GM21381 (cell line): ENCODE results near the gene WAPL.
A peak's percentile ranks its signal among the peaks of the same experiment; 100 is the strongest.

Experiments
- ATAC-seq: cut with Tn5 transposase; IDR thresholded peaks from one replicate; pipeline ENCODE4 v1.9.1; 2021; ENCODE audit warnings: mild to moderate bottlenecking, moderate library complexity; ENCODE audit not compliant: unreplicated experiment

Gene WAPL

DNA sequence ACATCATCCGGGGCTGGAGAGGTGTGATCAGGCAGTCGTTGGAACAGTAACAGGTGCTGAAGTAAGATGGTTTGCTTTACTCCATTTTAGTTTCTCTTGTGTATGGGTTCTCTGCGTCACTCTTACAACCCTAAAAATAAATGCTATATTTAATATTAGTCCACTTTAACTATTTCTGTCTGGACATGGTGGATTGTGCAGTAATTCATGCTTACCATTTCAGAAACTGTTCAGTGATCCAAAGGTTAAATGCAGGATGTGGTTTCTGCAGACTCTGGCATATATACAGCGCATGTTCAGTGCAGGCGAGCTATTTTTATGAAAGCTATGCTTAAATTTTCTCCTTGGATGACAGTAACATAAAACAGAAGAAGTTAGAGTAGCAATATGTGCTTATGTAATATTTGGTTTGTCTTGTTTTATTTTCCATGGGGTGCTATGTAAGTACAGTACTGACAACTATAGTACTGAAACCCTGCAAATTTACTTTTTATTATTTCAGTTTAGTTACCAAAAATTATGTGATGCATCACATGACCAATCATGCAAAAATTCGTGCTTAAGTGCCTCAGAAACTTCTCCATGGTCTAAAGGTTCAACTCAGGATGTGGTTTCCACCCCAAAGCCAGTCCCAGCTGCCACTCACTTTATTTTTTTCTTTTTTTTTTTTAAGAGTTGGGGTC, 108.4 kb downstream of the WAPL start:
- peak; percentile 78 for ATAC-seq

DNA sequence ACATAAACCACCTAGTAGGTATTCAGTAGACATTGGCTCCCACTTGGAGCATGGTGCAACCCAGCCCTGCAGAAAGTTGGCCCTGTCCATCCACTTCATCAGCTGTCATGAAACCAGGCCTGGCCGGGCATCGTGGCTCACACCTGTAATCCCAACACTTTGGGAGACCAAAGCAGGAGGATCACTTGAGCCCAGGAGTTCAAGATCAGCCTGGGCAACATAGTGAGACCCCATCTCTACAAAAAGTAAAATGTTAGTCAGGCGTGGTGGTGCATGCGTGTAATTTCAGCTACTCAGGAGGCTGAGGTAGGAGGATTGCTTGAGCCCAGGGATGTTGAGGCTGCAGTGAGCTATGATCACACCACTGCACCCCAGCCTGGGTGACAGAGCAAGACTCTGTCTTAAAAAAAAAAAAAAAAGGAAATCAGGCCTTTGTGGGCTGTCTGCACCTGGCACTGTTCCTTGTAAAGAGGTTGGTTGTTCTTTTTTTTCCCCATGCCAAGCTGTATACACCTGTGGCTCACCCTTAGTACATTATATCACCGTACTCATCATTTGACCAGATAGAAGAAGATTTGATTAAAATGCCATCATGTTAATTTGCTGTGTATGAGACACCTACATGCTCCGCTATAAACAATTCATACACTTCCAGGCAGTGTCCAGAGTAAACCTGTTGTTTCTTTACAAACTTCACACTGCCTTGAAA, 109.6 kb downstream of the WAPL start:
- ATAC-seq, result no peak

DNA sequence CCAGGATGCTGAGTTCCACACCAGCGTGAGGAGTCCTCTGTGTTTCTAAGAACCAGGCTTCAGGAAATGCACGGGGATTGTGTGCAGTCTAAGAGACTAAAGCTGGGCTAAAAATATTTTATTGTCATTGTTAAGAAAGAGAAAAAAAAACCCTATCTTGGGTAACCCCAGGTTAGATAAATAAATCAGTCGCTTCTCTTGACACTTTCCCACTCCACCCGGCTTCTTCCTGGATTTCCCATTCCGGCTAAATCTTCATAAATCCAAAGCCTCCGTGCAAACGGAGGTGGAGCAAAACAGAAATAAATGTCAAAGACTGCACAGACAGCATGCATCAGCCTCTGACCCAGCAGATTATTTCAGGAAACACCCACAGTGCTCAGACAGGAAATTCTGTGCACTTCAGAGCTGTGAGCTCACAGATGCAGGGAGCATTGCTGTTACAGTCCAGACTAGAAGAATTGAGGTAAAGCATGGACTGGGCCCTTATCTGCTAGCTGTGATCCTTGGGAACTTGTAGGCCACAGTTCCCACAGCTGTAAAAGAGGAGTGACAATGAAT, 110.2 kb downstream of the WAPL start:
- peak; percentile 41 for ATAC-seq

DNA sequence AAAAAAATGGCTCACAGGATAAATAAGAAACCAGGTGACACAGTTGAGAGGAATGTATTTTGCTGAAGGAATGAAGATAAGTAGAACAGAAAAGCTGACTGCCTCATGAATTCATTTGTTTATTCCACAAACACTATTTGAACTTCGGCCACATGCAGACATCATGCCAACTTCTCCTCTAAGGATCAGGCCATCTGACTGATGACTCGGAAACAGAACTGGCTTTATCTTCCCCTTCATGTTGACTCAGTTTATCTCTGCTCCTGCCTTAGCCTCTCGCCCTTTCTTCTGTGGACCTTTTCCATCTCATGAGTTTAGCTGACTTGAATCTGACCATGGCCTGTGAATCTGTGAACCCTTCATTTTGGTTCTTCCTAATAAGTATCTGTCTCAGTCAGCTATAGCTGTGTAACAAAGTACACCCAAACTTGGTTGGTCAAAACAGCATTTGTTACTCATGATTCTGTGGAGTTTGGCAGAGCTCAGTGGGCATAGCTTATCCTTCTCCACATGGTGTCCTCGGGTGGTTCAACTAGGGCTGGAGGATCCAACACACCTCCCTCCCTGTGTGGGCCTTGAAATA, 111.0 kb downstream of the WAPL start:
- ATAC-seq, result no peak

DNA sequence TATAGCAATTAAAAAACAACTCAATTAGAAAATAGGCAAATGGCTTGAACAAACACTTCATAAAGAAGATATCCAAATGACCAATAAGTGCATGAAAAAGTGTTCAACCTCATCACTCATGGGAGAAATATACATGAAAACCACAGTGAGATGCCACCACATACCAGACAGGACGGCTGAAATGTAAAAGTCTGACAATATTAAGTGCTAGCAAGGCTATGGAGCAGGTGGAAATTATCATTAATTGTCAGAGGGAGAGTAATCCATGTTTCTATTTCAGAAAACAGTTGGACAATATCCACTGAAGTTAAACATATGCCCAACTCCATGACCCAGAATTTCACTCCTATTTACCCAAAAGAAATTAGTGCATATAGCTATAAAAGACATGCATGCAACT, 112.4 kb downstream of the WAPL start:
- ATAC-seq, result no peak

DNA sequence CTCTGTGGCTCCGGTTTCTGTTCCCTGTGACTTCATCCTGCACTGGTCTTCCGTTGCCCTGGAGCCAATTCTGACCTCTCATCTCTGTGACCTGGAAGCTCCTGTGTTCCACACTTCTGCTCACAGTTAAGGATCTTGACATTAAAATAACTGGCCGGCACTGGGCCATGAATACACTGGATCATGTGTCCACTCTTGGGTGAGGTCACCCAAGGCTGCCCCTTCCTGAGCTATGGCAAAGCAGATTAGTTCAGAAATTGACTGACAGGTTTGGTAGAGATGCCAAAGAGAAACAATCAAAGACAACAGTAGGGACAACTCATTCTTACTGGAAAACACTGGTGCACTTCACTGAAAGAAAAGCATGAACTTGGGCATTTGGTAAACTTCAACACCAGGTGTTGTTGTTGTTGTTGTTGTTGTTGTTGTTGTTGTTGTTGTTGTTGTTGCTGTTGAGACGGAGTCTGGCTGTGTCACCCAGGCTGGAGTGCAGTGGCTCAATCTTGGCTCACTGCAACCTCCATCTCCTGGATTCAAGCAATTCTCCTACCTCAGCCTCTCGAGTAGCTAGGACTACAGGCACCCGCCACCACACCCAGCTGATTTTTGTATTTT, 118.3 kb downstream of the WAPL start:
- ATAC-seq, result no peak

DNA sequence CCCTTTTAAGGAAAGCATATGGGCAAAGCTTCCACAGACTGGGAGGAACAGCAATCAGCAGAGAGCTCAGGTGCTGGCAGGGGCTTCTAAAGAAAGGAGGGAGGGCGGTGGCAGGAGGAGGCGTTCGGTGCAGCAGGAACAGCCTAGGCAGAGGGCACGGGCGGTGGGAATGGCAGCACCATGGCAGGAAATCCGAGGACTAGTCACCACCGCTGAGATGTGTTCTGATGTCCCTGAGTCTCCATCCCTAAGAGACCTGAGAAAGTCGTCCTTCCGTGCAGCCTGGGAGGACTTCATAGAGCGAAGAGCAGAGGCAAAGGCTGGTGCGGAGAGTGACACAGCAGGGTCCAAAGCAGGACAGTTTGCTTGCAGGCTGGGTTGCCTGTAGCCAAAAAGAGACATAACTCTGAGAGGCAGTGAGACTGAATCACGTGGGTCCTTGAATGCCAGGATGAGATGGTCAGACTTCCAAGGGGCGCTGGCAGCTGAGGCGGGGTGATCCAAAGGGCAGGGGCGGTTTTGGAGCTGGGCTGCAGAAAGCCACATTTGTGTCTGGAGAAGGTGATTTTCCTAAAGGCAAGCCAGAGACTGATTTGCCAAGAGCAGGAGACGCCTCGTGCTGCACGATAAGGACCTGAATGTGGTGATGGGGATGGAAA, 119.2 kb downstream of the WAPL start:
- no peak for ATAC-seq

DNA sequence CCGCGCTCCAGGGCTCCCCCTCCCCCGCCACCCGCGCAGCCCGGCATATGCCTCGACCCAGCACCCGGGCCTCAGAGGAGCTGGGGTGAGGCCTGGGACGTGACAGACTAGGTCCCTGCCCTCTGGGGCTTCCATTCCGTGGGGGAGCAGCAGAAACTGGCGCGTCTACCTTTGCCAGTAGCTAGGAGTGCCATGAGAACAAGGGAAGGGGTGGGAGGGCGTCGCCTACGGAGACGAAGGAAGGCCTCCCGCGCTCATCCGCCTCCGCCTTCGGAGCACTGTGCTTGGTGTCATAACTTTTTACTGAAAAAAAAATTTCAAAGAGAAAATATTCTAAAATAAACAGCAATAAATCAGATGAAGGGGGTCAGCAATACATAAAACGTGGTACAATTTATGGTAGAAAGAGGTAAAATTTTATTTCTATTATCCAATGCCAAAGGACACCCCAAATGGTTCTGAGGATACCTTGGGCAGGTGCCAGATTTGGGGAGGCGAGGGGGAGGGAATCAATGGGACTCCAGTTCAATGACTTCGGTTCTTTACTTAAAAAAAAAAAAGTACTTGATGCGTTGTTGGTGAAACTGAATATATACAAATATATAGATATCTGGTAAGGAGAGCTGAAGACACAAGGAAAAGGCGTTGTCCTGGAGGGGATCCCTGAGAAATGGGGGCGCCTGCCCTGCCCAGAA, 119.9 kb downstream of the WAPL start:
- no peak for ATAC-seq

DNA sequence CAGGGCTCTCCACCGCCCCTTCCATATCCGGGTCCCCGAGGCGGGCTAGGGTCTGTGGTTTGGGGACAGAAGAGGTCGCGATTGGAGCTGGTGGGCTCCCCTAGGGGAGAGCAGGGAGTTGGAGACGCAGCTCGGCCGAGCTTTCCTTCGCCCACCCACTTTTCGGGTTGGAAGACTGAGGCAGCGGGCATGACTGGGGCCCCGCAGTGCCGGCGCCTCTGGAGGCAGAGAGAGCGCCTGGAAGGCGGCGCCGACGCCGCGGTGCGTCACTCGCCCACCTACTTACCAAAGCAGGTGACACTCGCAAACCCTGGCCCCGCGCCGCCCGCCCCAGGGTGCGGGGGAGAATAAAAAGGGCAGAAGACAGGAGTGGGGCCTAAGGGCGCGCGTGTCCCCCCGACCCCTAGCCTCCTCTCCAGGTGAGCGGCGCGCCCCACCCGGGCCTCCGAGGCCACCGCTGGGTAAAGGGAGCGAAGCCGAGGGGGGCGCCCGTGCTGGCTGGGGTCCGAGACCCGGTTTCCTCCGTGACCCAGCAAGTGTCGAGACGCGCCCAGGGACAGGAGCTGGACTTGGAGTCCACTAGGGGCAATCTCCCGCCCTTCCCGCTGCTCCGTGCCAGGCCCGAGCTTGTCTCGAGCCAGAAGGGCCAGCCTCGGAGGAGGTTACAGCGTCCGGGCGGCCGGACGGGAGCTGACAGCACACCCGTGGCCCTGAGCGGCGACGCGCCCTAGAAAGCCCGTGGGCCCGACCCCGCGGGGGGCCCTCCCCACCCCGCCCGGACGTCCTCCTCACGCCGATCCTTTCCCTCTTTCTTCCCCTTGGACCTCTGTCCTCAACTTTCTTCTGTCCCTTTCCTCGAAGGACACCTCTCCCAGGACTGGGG, 120.6 kb downstream of the WAPL start:
- ATAC-seq, result peak; percentile 38

DNA sequence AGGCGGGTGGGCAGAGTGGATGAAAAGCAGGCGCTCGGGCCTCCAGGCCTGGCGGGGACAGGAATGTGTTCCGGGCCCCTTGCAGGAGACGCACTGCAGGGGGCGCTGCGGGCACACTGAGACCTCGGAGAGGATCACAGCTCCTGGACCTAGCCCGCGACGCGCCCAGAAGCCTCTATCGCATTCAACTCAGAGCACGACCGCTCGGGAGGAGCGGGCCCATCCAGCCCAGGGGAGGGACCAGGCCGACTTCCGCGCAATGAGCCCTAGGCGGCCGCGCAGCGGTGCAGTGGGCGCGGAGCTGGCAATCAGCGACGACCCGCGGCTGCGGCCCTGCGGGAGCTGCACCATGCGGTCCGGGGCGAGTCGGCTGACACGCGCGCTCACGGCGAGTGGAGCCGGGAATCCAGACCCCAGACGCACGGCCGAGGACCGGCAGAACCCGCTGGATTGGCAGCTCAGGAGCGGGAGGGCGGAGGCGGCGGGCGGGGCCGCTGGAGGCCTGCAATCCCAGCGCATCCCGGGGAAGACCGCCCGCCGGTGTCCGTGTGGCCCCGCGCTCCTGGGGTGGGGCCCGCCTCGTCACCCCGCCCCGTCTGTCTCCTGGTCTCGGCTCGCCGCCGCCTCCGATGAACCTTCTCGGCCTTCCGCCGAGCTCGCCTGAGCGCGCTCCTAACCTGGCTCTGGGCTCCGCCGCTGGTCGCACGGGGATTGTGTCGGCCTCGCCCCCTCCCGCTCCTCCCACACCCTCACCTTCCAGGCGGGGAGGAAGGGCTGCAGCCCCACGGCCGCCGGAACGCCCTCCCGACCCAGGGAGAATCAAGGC, 121.5 kb downstream of the WAPL start:
- peak; percentile 91 for ATAC-seq

DNA sequence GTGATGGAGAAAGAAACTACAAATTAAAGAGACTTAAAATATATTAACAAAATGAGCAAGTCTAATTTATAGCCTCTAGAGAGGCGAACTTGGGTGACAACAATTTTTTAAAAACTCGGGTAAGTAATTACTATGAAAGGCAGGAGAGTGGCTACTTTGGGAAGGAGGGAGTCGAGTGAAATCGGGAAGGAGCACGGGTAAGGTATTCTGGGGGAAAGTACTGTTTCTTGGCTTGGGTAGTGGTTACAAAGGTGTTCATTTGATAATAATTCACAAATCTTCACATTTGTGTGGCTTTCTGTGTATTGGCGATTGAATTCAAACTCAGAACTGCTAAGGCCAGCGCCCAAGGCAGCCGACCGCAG, 122.1 kb downstream of the WAPL start:
- ATAC-seq, result no peak

DNA sequence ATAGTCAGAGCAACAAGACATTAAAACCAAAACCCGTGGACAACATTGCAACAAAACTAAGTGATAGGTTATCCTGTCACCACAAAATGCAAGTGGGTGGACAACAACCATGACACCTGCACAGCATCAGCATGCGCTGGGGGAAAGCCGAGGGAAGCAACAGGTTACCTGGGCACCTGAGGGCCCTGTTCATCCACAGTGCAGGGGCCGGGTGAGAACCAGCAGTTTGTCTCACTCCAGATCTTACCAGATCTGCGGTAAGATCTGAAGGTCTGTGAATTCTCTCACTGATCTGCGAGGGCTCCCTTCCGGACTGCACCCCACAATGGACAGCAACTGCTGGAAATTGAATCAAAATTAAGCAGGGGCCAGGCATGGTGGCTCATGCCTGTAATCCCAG, 124.5 kb downstream of the WAPL start:
- no peak for ATAC-seq

DNA sequence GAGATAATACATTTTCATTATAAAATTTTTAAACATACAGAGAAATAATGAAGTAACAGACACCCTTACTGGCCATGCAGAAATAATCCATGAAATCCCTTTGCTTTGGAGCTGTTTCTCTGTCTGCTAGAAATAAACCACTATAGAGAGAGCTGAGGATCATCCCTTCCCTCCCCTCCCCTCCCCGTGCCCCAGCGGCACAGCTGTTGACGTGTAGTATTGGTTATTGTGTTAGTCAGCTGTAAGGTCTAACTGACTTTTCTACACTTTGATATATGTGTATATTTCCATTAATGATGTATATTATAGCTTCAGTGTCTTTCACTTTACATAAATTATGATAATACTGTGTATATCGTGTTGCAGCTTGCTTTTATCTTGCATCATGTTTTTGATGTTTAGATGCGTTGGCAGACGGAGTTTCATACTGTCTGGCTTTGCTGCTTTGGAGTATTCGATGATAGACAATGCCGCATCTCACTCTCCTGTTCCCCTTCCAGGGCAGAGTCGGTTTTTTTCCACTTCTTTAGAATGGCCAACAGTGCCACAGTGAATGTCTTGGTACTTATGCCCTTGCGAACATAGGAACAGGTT, 127.6 kb downstream of the WAPL start:
- no peak for ATAC-seq

DNA sequence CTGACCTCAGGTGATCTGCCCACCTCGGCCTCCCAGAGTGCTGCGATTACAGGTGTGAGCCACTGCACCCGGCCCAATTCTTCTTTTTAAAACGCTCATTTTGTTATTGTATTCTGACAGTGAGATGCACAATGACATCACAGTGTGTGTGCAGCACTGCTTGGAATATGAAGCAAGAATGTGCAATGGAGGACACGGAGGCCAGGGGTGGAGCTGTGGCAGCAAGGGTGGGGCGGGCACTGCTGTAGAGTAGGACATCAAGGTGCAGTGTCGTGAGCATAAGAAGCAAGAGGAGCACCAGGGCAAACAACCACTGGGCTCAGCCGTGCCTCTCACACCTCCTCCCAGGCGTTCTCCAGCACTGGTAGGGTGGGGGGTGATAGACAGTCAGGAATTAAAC, 128.2 kb downstream of the WAPL start:
- ATAC-seq, result no peak

DNA sequence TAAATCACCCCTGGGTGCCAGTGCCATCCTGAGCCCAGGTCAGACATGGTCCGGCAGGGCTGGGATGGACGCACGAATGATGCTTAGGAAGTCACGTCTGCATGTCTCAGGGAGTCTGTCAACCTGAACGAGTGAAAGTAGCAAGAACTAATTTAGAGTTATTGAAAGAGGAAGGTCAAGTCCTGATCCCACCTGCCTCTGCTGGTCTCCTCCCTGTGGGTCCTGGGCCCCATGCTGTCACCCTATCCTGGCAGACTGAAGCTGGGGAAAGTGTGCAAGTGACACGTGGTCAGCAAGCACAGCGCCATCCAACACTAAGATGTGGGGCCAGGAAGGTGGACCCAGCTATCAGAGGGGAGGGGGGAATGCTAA, 128.9 kb downstream of the WAPL start:
- peak; percentile 57 for ATAC-seq

DNA sequence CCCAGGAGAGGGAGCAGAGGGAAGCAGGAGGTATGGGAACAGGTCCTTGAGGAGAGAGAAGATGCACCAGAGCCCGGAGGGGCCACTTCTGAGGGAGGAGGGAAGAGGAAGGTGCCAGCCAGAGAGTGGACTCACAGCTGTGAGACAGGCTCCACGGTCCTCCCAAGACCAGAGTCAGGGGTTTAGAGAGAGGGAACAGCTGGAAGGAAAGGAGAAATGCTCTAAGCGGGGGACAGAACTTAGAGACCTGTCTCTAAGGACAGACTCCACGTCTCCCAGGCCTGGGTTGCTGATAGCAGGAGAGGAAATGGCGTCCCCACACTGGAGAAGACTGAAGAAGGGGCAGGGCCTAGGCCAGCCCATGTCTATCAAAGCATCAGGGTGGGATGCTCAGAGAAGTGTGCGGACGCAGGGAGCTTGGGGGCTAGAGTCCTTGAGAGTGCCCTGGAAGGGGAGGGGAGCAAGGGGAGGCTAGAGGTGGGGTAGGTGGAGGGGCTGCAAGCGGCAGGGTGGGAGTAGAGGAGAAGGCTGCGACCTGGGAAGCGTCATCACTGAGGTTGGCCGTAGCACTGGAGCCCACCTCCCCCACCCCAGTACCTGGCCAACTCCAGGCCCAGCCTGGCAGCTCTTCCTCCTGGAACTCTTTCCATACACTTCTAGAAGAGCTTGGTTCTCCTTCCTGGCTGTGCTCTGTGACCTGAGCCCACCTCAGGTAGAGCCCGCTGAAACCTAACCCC, 129.4 kb downstream of the WAPL start:
- no peak for ATAC-seq

DNA sequence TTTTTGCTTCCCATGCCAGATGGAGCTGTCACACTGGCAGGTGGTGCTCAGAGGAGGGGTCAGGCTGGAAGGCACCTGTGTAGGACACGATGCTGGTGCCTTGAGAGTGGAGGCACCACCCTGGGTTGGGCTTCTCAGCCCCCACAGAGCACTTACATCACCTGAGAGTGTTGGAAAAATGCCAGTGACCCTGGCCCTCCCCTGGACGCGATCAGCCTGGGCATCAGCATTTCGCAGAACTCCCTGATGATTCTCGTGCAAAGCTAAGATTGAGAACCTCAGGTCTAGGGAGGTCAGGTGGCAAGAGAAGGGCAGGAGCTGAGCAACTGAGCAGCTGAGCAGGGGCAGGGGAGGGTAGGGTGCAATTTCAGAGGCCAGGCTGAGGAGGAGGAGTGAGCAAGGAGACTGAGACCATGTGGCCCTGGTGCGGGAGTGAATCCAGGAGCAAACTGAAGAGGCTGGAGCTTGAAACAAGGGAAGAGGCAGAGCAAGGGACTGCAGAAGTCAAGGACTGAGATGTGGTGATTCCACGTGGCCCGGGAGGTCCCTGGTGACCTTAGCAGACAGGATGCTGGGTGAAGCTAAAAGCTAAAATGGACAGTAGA, 130.3 kb downstream of the WAPL start:
- ATAC-seq, result no peak
